OCI-LY1 (cell line): ENCODE results near the gene ABCF1.
A peak's percentile ranks its signal among the peaks of the same experiment; 100 is the strongest.

Experiments used
- H2AFZ ChIP-seq: fragments of 200-600 bp; sonication (generic), shearing (Covaris generic); 2 replicates; pipeline ENCODE4 v1.6.0; 2014; ENCODE audit warnings: antibody characterized with exemption, mild to moderate bottlenecking, low read length
- H3F3A ChIP-seq: fragments of 200-600 bp; sonication (generic), shearing (Covaris generic); 2 replicates; pipeline ENCODE4 v1.6.0; 2014; ENCODE audit warnings: mild to moderate bottlenecking, antibody characterized with exemption, low read length, moderate library complexity; ENCODE audit not compliant: insufficient read depth
- H3K27ac ChIP-seq: fragments of 200-600 bp; sonication (generic); 2 replicates; pipeline ENCODE4 v1.5.1; 2014; ENCODE audit warnings: low read length, mixed run types, mild to moderate bottlenecking, low read depth; ENCODE audit not compliant: poor library complexity, severe bottlenecking
- H3K27me3 ChIP-seq: fragments of 200-600 bp; sonication (generic); 2 replicates; pipeline ENCODE4 v1.6.0; 2014; ENCODE audit warnings: antibody characterized with exemption, mild to moderate bottlenecking, low read length, moderate library complexity; ENCODE audit not compliant: insufficient read depth
- H3K36me3 ChIP-seq: fragments of 200-600 bp; sonication (generic); 2 replicates; pipeline ENCODE4 v1.6.1; 2014; ENCODE audit warnings: mild to moderate bottlenecking, antibody characterized with exemption, low read length, moderate library complexity, mixed read lengths; ENCODE audit not compliant: insufficient read depth
- H3K4me1 ChIP-seq: fragments of 200-600 bp; sonication (generic); 2 replicates; pipeline ENCODE4 v1.5.1; 2014; ENCODE audit warnings: mild to moderate bottlenecking, low read length, moderate library complexity; ENCODE audit not compliant: insufficient read depth, severe bottlenecking
- H3K4me2 ChIP-seq: fragments of 200-600 bp; sonication (generic), shearing (Covaris generic); 2 replicates; pipeline ENCODE4 v1.6.1; 2014; ENCODE audit warnings: low read length
- H3K4me3 ChIP-seq: fragments of 200-600 bp; sonication (generic); 2 replicates; pipeline ENCODE4 v1.5.1; 2014; ENCODE audit warnings: low read length, low read depth, mild to moderate bottlenecking, mixed read lengths; ENCODE audit not compliant: poor library complexity, severe bottlenecking
- H3K79me2 ChIP-seq: fragments of 200-600 bp; shearing (Covaris generic); 2 replicates; pipeline ENCODE4 v1.6.1; 2016; ENCODE audit warnings: mixed run types, low read length, mixed read lengths; ENCODE audit not compliant: insufficient read depth
- H3K9ac ChIP-seq: fragments of 200-600 bp; sonication (generic), shearing (Covaris generic); 2 replicates; pipeline ENCODE4 v1.6.1; 2014; ENCODE audit warnings: mild to moderate bottlenecking, low read length, mixed read lengths
- H3K9me2 ChIP-seq: fragments of 200-600 bp; sonication (generic), shearing (Covaris generic); 2 replicates; pipeline ENCODE4 v1.6.1; 2014; ENCODE audit warnings: low read depth, mild to moderate bottlenecking, low read length, mixed read lengths
- H3K9me3 ChIP-seq: fragments of 200-600 bp; shearing (Covaris generic); 2 replicates; pipeline ENCODE4 v1.6.1; 2014; ENCODE audit warnings: low read length, mixed read lengths
- H4K20me1 ChIP-seq: fragments of 200-600 bp; sonication (generic), shearing (Covaris generic); 2 replicates; pipeline ENCODE4 v1.6.0; 2016; ENCODE audit warnings: mild to moderate bottlenecking, low read length; ENCODE audit not compliant: insufficient read depth
- EZH2 ChIP-seq: fragments of 200-600 bp; sonication (generic), shearing (Covaris generic); IDR thresholded peaks from 2 replicates; pipeline ENCODE4 v1.8.0; 2017; ENCODE audit warnings: borderline replicate concordance, mixed run types, mild to moderate bottlenecking, antibody characterized with exemption, low read length, moderate library complexity, mixed read lengths
- TF ChIP-seq, protein P1 (sequence below): fragments of 200-600 bp; sonication (generic), shearing (Covaris generic); IDR thresholded peaks from 2 replicates; pipeline ENCODE4 v1.5.1; 2017; ENCODE audit warnings: mild to moderate bottlenecking, antibody characterized with exemption, low read length, moderate library complexity, mixed read lengths

Gene ABCF1

DNA sequence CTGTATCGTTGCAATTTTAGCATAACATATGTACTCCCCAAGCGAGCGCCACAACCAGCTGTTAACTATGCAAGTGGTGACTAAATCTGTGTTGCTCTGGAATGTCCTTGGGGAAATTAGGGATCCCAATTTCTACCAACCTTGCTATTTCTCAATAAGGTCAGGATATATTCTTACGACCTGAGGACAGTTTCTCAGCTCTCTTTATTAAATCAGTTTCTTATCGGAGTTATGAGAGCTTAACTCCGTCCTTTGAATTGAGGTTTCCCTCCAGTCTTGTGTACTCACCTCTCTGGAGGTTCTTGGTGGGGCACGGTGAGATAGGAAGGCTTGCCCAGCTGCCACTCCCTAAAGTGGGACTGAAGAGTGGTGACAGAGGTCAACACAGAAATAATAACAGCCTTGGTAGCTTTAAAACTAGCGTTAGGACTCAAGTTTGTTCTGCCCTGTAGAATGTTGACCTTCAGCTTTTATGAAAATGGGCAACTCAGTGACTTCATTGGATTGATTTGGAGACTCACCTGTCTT lies 47.1 kb downstream of the ABCF1 start:
- Histone ChIP-seq H3K9me3 (no peaks in the 10 kb centered on the region), H3K79me2 (peaks cover 42% of the 10 kb centered on the region), H4K20me1 (no peaks in the 10 kb centered on the region), H3K36me3 (peaks cover 73% of the 10 kb centered on the region), H3F3A (0 out of 2 replicates have a peak, but pooled peaks cover 2% of the 10 kb centered on the region), H3K4me2 (peak overlapping the region; percentile 98), H2AFZ (no peak overlapping the region), H3K9me2 (no peaks in the 10 kb centered on the region), H3K9ac (peak overlapping the region; percentile 100), H3K27ac (peak overlapping the region; percentile 86), H3K4me3 (peak overlapping the region; percentile 92), H3K27me3 (no peaks in the 10 kb centered on the region), H3K4me1 (peaks cover 27% of the 10 kb centered on the region)
- TF ChIP-seq EZH2 = no peak
- TF ChIP-seq, protein P1, sequence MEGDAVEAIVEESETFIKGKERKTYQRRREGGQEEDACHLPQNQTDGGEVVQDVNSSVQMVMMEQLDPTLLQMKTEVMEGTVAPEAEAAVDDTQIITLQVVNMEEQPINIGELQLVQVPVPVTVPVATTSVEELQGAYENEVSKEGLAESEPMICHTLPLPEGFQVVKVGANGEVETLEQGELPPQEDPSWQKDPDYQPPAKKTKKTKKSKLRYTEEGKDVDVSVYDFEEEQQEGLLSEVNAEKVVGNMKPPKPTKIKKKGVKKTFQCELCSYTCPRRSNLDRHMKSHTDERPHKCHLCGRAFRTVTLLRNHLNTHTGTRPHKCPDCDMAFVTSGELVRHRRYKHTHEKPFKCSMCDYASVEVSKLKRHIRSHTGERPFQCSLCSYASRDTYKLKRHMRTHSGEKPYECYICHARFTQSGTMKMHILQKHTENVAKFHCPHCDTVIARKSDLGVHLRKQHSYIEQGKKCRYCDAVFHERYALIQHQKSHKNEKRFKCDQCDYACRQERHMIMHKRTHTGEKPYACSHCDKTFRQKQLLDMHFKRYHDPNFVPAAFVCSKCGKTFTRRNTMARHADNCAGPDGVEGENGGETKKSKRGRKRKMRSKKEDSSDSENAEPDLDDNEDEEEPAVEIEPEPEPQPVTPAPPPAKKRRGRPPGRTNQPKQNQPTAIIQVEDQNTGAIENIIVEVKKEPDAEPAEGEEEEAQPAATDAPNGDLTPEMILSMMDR = no peak

DNA sequence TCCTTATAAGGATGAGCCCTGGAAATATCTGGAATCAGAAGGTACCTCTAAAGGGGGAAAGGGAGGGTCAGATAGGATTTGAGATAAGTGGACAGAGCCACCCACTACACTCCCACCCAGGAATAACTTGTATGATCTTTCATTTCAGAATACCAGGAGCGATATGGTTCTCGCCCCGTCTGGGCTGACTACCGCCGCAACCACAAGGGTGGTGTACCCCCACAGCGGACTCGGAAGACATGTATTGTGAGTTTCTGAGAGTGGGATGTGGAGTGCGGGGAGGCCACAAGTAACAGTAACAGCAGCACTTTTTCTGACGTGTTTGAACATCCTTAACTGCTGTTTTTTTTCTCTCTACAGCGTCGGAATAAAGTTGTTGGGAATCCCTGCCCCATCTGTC lies 48.3 kb downstream of the ABCF1 start:
- no peak overlapping the region for H3K4me3 ChIP-seq
- no peak overlapping the region for H3K4me2 ChIP-seq
- peaks cover 30% of the 10 kb centered on the region for H3K79me2 ChIP-seq
- H3K9ac ChIP-seq = no peak overlapping the region; the same call in 1 of the 2 replicates
- no peaks in the 10 kb centered on the region for H3K9me2 ChIP-seq
- 0 out of 2 replicates have a peak, but pooled peaks cover 2% of the 10 kb centered on the region for H3F3A ChIP-seq
- no peaks in the 10 kb centered on the region for H3K9me3 ChIP-seq
- TF ChIP-seq, protein P1 = no peak
- TF ChIP-seq EZH2 = no peak
- peaks cover 73% of the 10 kb centered on the region for H3K36me3 ChIP-seq
- H3K4me1 ChIP-seq = peaks cover 15% of the 10 kb centered on the region
- no peaks in the 10 kb centered on the region for H4K20me1 ChIP-seq
- no peaks in the 10 kb centered on the region for H3K27me3 ChIP-seq
- no peak overlapping the region for H2AFZ ChIP-seq
- H3K27ac ChIP-seq = no peak overlapping the region

DNA sequence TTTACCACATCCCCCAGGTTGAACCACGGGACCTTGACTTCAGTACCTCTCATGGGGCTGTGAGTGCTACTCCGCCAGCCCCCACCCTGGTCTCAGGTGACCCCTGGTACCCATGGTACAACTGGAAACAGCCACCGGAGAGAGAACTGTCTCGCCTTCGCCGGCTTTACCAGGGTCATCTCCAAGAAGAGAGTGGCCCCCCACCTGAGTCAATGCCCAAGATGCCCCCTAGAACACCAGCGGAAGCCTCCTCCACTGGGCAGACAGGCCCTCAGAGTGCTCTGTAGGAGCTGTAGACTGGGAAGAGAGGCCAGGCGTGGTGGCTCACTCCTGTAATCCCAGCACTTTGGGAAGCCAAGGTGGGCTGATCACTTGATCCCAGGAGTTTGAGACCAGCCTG lies 54.3 kb downstream of the ABCF1 start:
- peaks cover 77% of the 10 kb centered on the region for H3K36me3 ChIP-seq
- H3K9me3 ChIP-seq = no peaks in the 10 kb centered on the region
- H2AFZ ChIP-seq = no peak overlapping the region
- H3K9ac ChIP-seq = no peak overlapping the region
- no peak overlapping the region for H3K4me2 ChIP-seq
- H3K4me3 ChIP-seq = no peak overlapping the region
- no peaks in the 10 kb centered on the region for H4K20me1 ChIP-seq
- H3F3A ChIP-seq = peaks cover 4% of the 10 kb centered on the region; the same call in 1 of the 2 replicates
- H3K9me2 ChIP-seq = no peaks in the 10 kb centered on the region
- TF ChIP-seq, protein P1 = no peak
- TF ChIP-seq EZH2 = no peak
- H3K4me1 ChIP-seq = peaks cover 13% of the 10 kb centered on the region
- H3K27me3 ChIP-seq = no peaks in the 10 kb centered on the region
- no peak overlapping the region for H3K27ac ChIP-seq
- no peaks in the 10 kb centered on the region for H3K79me2 ChIP-seq
